ELR (cell line): ENCODE measurements around the gene PPARGC1A.
A peak's percentile ranks its signal among the peaks of the same experiment; 100 is the strongest.

Experiments
- DNase-seq: peaks from one replicate; pipeline ENCODE4 v3.0.0-alpha.2; 2015; ENCODE audit warnings: low read depth

The PPARGC1A gene

GRCh38 chr4:23774909-23775308, 114.9 kb downstream of the PPARGC1A start:
- no peak for DNase-seq

- no peak for DNase-seq
Measured at GRCh38 chr4:23773884-23774636, 115.8 kb downstream of the PPARGC1A start.

GRCh38 chr4:23770011-23770410, 119.8 kb downstream of the PPARGC1A start:
- DNase-seq, result peak; percentile 27

- DNase-seq, result no peak
Measured at GRCh38 chr4:23769406-23769805, 120.4 kb downstream of the PPARGC1A start.

GRCh38 chr4:23768541-23768940, 121.3 kb downstream of the PPARGC1A start:
- no peak for DNase-seq

- no peak for DNase-seq
Measured at GRCh38 chr4:23766344-23766743, 123.5 kb downstream of the PPARGC1A start.

- no peak for DNase-seq
Measured at GRCh38 chr4:23763559-23763958, 126.3 kb downstream of the PPARGC1A start.

GRCh38 chr4:23762551-23762950, 127.3 kb downstream of the PPARGC1A start:
- DNase-seq, result no peak

- DNase-seq, result no peak
Measured at GRCh38 chr4:23759066-23759465, 130.8 kb downstream of the PPARGC1A start.

- no peak for DNase-seq
Measured at GRCh38 chr4:23754688-23755087, 135.2 kb downstream of the PPARGC1A start.

- DNase-seq, result no peak
Measured at GRCh38 chr4:23750125-23750524, 139.7 kb downstream of the PPARGC1A start.

GRCh38 chr4:23747281-23747735, 142.5 kb downstream of the PPARGC1A start:
- no peak for DNase-seq

- no peak for DNase-seq
Measured at GRCh38 chr4:23746672-23747071, 143.2 kb downstream of the PPARGC1A start.

- DNase-seq, result no peak
Measured at GRCh38 chr4:23746027-23746426, 143.8 kb downstream of the PPARGC1A start.

GRCh38 chr4:23745377-23745776, 144.5 kb downstream of the PPARGC1A start:
- no peak for DNase-seq
